ENCODE data around the gene GOLGA6L7.
A peak's percentile ranks its signal among the peaks of the same experiment; 100 is the strongest.
"Not testable (repeated sequence)": the region's sequence is repeated elsewhere in the genome, so short reads cannot be mapped to it uniquely, and the experiment has no call there.

Gene GOLGA6L7, protein sequence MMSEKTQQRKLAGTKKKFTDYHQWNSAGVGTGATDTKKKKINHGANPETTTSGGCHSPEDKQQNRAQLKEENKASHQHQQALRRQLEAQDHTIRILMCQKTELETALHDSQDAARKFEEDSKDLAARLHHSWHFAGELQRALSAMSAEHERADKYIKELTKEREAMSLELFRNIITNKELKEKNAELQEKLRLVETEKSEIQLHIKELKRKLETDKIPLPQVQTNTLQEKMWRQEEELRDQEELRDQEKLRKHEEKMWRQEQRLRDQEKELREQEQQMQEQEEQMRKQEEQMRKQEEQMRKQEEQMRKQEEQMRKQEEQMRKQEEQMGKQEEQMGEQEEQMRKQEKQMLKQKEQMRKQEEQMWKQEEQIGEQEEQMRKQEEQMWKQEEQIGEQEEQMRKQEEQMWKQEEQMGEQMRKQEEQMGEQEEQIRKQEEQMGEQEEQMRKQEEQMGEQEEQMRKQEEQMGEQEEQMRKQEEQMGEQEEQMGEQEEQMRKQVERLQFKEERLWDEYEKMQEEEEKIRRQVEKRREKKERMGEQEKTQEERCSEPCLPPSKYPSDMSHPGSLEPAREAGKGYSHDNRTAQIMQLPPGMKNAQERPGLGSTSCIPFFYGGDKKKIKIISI

DNA sequence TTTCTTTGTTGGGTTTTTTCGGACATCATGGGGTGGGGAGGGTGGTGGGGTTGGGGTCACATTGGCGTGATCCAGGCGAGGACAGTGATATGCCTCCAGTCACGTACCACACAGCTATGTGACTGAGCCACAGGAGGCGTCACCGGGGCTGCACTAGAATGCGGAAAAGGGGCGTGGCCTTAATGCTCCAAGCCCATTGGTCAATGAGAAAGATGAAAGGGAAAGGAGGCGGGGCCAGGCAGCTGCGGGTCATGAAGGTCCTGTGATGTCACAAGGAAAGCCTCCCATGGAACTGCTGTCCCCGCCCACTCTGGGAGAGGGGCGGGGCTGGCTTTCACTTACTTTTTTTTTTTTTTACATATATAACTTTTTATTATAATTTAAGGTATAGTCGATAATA is at the start of gene GOLGA6L7:
GOLGA6L7 (minus strand) TSS at position 124 of the 400 bp plus-strand sequence; CDS start at position 29, 95 bp downstream.
- peak in 1 of 2 donors; percentile 17 for DNase-seq

DNA sequence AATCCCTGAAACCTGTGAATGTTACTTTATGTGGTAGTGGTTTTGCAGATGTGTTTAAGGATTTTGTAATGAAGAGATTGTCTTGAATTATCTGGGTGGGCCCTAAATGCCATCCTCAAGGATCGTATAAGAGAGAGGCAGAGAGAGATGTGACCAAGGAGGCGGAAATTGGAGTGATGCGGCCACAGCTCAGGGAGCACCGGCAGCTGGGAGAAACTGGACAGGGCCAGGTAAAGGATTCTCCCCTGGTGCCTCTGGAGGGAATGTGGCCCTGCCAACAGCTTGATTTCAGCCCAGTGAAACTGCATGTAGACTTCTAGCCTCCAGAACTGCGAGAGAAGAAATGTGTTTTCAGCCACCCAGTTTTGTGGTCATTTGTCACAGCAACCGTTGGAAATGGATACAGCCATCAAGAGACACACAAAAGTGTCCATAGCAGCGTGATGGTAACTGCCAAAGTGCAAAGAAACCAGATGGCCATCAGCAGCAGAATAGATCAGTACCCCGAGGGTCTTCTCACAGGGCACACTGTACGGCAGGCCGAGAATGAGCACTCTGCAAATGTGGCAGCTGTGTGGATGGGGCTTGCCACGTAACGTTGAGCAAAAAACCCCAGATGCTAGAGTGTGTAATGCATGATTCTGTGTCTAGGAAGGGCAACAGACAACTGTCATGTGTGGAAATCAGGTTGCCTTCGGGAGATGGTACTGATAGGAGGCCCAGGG is 49.6 kb upstream of the GOLGA6L7 start:
- DNase-seq: no peak

DNA sequence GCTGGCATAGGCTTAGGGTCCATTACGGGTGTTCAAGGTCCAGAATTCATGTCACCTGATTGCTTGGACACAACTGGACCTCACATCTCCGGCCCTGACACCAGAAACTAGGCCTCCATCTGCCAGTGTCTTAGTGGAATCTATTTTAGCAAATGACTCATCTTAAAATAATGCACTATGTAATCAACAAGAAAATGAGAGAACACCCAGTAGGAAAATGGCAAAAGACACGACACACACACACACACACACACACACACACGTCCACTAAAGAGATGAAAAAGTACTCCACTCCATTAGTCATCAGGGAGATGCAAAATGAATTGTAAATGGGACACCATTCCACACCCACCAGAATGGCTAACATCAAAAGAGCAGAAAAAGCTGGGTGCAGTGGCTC is 48.5 kb upstream of the GOLGA6L7 start:
- DNase-seq: no peak

DNA sequence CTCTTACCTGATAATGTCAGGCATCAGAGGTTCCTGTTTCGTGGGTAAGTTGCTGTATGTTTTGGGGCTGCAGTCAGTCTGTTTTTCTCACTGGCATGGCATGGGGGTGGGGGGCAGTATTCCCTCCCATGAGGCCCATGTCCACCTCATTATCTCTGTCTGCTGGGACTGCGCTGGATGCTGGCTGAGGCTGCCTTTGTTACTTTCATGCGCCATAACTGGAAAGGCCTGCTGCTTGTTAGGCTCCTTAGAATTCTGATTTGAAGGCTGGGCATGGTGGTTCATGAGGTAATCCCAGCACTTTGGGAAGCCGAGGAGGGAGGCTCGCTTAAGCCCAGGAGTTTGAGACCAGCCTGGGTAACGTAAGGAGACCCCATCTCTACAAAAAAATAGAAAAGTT is 47.1 kb upstream of the GOLGA6L7 start:
- DNase-seq: no peak

DNA sequence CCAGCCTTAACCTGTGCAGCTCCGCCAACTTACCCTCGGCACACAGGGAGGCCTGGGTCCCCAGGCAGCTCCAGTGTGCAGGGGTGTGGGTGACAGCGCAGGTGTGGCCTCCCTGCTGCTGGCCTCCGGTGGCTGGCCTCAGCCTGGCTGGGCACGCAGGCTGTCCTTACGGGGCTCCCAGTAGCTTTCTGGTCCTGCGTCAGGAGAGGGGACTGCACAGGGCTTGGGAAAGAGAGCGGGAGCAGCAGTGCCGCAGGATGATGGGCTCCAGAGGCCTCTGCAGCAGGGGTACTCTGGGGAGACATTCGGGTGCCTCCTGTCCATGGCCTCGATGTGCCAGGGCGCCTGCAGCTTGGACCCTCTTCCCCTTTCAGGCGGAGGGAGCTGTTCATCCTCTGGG is 46.7 kb upstream of the GOLGA6L7 start:
- DNase-seq: no peak

DNA sequence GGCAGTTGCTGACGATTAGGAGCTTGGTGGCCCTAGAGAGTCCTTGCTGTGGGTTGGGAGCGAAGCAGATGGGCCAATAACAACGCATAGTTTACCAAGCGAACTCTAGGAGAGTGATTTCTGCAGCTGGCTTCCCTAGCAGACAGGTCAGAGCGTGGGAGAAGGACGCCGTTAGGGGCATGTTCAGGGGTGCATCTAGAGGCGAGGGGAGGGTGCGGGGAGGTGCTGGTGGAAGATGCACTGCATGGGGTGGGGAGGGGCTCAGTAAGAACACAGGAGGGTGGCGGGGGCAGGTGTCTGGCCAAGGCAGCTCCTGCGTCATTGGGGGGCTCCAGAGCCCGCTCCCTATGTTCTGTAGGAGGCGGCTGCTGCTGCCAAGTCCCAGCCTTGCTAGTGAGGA is 46.2 kb upstream of the GOLGA6L7 start:
- DNase-seq: no peak

DNA sequence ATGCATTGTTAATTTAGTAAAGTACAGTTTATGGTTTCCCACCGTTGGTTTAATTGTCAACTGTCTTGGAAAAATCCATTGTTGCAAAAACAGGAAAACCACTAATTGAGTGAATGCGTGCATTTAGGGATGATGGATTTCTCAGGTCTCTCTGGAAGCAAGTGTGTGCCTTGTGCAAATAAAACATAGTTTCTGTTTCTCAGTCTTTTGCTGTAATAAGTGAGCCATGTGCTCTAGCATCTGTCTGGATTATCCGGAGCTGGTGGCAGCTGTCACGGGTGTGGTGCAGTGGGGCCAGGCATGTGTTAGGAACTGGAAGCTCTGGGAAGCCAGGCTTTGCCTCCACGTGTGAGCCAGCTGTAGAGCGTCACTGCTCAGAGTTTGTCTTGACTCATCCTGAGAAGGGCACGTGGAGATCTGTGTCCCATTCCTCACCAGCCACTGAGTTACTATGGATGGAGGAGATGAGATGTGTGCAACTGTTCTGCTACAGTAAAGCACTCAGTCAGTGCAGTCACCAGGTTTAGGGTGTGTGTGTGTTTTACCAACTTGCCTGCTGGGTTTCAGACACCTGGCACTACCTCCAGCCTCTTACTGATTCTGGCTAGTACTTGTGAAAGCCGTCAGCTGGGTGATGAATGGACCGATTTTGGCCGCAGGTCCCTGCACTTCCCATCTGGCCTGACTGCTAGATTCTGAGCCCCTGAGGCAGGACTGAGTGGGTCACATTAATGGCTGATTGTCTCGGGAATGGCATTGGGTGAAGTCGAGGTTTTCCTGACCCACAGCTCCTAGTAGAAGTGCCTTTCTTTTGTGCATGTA is 44.6 kb upstream of the GOLGA6L7 start:
- DNase-seq: no peak

DNA sequence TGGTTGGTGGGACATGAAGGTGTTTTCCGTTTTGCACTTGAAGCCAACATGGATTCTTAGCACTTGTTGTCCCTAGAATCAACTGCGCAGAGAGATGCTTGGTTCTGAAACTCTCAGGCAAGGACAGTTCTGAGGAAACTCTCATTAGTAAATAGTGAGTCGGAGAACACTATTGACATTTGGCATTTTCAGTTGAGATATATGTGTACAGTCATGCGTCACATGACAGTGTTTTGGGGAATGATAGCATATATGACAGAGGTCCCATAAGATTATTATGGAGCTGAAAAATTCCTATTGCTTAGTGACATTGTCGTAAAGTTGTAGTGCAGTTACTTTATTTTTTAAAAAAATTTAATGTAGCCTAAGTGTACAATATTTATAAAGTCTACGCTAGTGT is 43.1 kb upstream of the GOLGA6L7 start:
- no peak for DNase-seq

DNA sequence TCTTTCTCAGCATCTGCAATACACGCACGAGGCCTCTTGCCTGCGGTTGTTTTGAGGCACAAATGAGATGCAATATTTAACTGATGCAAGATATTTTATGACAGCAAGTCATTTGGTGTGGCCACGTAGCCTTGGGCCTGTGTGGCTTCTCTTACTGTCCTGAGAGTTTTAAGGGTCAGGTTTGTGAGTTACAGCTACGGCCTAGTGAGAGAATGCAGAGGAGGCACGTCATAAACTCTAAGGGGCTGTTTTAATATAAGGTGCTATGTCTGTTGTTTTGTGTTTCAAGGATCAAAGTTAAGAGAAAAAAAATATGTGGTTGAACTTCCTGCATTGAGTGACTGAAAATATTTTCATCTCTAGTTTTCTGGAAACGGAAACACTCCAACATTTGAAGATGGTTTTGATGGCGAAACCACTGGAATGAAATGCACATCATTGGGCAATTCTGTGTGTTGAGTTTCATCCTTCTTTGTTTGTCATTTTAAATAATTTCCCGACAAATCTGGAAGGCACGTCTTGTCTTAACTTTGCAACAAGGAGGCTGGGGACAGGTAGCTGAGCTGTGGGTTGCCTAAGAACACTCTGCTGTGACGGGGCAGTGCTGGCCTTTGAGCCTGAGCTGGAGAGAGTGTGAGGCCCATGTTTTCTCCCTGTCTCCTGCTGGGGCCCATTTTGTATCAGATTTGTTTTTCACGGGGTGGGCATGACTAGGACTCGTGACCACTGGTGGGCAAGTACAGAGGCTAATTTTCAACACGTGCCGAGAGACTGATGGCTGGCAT is 42.5 kb upstream of the GOLGA6L7 start:
- no peak for DNase-seq

DNA sequence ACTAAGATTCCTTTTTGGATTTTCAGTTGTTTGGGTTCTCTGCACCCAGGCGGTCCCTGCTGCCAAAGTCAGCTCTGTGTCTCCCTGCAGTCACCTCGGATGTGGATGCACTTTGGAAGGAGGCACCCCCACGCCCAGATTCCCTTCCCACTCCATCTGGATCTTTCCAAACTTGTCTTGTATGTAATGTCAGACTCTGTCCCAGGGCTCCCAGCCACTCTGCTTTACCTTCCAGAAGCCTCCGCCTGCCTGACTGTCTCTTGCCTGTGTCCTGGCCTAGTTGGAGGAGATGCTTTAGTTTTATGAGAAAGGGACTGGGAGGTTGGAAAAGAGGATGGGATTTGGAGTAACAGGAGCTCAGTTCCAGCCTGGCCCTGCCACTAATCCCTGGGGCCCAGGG is 41.8 kb upstream of the GOLGA6L7 start:
- not testable (repeated sequence) for DNase-seq

DNA sequence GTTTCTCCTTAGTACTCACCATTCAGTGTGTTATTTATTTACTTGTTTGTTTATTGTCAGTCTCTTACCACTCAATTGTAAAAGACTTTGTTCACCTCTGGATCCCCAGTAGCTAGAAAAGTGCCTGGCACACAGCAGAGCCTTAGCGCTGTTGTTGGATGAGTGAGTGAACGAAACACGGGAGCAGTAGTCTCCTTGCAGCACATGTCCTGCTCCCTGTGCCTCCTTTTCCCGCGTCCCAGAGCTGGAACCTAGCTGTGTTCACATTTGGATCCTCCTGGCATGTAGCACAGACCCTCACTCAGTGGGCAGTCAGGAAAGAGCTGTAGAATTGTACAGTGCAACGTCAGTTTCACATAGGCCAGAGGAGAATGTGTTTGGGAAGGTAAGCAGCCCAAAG is 41.4 kb upstream of the GOLGA6L7 start:
- DNase-seq: not testable (repeated sequence)

DNA sequence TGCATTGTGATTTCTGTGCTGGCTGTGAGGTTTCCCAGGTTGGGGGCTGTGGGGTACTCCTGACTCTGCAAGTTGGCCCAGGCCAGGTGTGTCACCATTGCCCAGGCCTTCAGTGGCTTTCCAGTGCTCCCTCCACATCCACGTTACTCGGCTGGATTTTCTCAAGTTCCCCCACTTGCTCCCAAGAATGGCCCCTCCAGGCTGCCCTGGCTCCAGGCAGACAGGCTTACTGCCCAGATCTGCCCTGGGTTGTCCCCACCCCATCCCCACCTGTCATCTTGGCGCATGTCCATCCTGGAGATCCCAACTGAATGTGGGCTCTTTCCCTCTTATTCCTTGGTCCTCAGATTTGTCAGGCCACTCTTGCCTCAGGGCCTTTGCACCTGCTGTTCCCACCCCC is 40.9 kb upstream of the GOLGA6L7 start:
- DNase-seq: no peak

DNA sequence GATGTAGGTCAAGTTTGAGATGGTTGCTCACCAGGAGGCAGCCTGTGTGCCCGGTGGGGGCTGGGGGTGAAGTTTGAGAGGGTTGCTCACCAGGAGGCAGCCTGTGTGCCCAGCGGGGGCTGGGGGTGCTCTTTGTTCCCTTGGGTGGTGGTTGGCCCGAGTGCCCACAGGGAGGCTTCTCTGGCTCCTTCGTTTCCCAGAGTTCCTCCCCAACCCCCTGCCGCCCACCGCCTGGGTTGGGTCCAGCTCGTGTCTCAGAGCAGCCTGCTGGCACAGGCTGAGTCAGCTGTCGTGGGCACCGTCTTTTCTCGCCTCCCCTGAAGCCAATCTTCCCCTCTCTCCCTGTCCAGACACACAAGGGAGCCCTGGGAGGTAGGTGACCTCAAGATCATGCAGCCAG is 40.5 kb upstream of the GOLGA6L7 start:
- DNase-seq: no peak

DNA sequence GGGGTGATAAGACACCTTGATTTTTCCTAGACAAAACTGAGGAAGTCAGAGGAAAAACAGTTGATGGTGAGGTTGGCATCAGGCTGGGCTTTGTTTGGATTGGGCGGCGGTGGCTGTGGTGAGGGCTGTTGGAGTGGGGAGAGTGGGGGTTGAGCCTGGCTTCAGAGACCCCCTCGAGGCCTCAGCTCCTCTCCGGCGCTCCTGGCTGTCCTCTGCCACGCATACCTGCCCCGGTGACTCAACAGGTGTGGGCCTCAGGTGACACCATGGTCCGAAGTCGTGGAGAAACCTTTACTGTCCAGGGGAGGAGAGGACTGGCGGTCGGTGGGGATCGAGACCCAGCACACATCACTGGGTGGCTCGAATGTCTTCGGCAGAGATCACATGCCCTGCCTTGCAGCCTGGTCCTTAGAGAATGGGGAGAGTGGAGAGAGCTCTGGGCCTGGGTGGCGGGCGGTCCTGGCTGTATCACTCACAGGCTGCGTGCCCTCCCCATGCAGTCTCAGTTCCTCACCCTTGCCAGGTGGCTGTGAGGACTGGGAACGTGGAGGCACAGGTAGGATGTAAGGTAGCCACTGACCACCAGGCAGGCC is 40.0 kb upstream of the GOLGA6L7 start:
- no peak for DNase-seq

DNA sequence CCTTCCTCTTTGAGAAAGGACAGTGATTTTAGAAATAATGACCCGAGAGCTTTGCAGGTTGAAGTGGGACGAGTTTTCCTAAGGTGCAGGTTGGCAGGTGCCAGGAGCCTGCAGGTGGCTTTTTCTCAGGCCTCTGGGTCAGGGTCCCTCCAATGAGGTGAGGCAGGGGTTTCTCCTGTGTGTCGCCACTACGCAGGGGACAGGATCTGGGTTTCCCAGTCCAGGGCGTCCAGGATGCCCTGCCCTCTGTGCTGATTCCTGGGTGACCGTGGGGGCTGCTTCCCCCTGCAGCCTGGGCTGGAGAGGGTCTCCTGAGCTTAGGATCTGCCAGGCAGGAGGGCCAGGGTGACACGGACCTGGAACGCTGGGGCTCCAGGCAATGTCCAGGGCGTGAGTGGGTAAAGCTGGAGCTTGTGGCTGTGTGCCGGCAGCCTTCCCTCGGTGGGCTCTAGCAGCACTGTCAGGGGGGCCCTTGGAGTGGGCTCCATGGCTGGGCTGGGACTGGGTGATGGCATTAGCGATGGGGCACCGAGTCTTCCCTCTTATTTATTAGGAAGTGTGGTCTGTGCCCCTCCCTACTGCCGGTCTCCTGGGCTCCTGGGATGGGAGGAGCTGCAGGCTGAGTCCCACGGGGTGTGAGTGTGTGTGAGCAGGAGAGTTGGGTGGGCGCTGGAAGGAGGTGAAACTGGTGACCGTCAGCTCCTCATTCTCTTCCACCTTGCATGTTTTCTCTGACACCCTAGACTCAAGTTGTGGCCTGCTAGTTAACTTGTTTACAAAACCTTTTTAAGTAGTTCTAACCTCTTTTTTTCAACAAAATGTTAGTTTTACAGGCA is 39.1 kb upstream of the GOLGA6L7 start:
- DNase-seq: no peak

DNA sequence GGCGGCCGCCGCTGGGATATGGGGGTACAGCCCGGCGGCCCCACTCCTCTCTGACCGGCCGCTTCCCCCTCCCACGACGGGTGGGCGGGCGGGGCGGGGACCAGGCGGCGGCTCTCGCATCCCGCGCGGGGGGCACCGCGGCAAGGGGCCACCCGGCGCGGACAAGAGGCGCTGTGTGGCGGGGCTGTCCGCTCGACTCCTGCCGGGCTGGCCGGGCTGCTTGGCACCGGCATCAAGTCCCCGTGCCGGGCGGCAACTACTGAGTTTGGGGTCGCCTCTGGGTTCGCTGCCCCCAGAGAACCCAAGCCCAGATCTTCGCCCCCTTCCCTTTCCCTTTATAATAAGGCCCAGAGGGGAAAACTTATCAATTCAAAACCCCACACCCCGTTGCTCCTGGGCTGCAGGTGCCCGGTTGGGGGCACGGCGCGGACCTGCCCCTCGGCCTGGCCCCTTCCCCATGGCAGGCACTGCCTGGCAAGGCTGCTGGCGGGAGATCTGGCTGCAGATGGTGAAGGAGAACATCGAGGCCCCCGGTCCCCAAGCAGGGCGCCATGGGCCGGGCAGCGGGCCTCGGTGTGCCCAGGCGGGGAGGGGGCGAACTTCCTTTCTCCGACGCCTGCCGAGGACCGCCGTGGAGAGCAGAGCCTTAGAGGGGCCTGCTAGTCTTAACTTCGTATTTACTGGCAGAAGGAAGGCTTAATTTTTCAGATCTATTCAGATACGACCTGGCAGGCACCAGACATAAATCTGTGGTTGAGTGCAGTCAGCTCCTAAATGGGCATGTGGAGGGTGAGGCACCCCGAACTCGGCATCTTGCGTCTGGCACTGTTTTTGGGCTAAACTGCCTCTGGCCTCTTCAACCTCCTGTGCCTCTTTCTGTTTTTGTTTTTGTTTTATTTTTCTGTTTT is 38.2 kb upstream of the GOLGA6L7 start:
- no peak for DNase-seq

DNA sequence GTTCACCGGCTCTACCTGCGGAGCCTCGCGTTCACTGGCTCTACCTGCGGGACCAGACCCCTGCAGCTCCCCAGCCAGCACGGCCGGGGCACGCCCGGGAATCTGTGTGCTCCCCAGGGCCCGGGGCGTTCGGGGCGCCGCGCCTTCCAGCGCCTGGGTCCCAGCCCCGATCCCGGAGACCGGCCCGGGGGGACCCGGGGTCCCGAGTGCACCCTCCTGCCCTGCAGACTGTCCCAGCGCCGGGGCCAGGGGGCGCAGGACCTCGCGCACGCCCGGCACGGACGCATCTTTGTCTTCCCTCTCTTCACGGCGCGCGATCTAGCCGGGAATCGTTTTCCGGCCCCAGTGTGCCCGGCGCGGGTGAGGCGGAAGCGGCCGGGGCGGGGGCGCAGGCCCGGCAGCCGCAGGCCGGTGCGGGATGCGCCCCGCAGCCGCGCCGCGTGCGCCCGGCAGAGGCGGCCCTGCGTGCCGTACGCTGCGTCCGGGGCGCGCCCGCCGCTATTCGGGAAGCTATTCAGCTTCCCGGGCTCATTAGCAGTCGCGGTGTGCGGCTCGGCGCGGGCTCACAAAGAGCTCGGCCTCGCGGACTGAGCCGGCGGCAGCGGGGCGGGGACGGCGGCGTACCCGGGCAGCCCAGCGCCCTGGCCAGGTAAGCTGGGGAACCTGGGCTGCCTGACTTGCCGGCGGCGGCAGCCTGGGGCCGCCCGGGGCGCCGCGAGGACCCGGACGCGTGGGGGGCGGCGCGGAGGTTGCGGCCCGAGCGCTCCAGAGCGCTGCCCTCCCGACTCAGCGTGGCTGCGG is 37.4 kb upstream of the GOLGA6L7 start, which contains the start of gene APBA2:
APBA2 (plus strand) TSS at position 345 of the 801 bp plus-strand sequence. CDS start 167,911 bp downstream, outside the sequence.
- DNase-seq: peak; percentile 47 to 57

DNA sequence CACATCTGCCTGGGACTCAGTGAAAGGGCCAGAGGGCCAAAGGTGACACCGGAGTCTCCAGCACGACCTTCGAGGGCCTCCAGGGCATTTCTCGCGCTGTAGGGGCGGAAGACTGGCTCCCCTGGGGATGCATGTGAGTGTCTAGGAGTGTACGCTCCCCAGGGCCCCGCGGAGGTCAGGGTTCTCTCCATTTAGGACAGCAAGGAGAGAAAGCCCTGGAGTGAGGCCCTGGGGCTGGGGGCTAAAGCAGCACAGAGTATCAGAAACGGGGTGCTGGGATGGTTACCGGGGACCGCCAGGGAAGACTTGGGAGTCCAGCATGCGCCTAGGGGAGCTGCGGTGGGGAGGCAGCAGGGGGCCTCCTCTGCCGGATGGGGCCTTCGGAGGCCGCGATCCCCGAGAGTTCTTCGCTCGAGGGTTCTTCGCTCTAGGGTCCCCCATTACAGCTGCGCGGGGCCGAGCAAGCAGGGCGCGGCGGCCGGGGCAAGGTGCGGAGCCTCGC is 36.7 kb upstream of the GOLGA6L7 start:
- DNase-seq: no peak

Measured in stimulated activated CD4-positive, alpha-beta T cell treated with anti-CD3 and anti-CD28 coated beads, Interleukin-2, amount 100 ng/mL, for 24 hours (primary cell).